ENCODE measurements around the gene SELENOV.

The SELENOV gene

GRCh38 chr19:39531834-39532232 lies 16.9 kb downstream of the SELENOV start:
- TF ChIP-seq CTCF (IDR thresholded peaks at IDR 0.05; ENCODE audit: low read depth, low read length) = no peak
- Histone ChIP-seq H3K36me3 (no peaks in the 10 kb centered on the region), H3K9me3 (no peaks in the 10 kb centered on the region), H3K4me1 (no peaks in the 10 kb centered on the region), H3K4me3 (ENCODE audit: low read depth, low read length) (peak overlapping the region; percentile 83), H3K27me3 (no peaks in the 10 kb centered on the region)
- DNase-seq = no peak

GRCh38 chr19:39532233-39533002 lies 17.5 kb downstream of the SELENOV start, which contains the start of gene EID2B:
EID2B (minus strand) TSS chr19:39532852; CDS start chr19:39532802, 50 bp downstream.
- Histone ChIP-seq H3K4me1 (no peaks in the 10 kb centered on the region), H3K9me3 (no peaks in the 10 kb centered on the region), H3K27me3 (no peaks in the 10 kb centered on the region), H3K4me3 (ENCODE audit: low read depth, low read length) (peak within 1 kb of the TSS; percentile 83), H3K36me3 (no peaks in the 10 kb centered on the region)
- peak; percentile 98 for TF ChIP-seq CTCF (IDR thresholded peaks at IDR 0.05; ENCODE audit: low read depth, low read length)
- DNase-seq = peak; percentile 96

GRCh38 chr19:39533003-39533512 lies 18.1 kb downstream of the SELENOV start:
- no peak overlapping the region; the same call in 1 of the 2 replicates for H3K4me3 ChIP-seq (ENCODE audit: low read depth, low read length)

GRCh38 chr19:39533791-39534190 lies 18.9 kb downstream of the SELENOV start:
- H3K9me3 ChIP-seq = no peaks in the 10 kb centered on the region
- no peaks in the 10 kb centered on the region for H3K27me3 ChIP-seq
- H3K4me1 ChIP-seq = no peaks in the 10 kb centered on the region
- no peaks in the 10 kb centered on the region for H3K36me3 ChIP-seq
- no peak for TF ChIP-seq CTCF (IDR thresholded peaks at IDR 0.05; ENCODE audit: low read depth, low read length)
- H3K4me3 ChIP-seq (ENCODE audit: low read depth, low read length) = no peak overlapping the region
- no peak for DNase-seq

More at GRCh38 chr19:39533003-39533512, 18.1 kb downstream of the SELENOV start:
- no peak for DNase-seq
- H3K9me3 ChIP-seq = no peaks in the 10 kb centered on the region
- H3K4me1 ChIP-seq = no peaks in the 10 kb centered on the region
- no peaks in the 10 kb centered on the region for H3K36me3 ChIP-seq
- TF ChIP-seq CTCF (IDR thresholded peaks at IDR 0.05; ENCODE audit: low read depth, low read length) = no peak
- H3K27me3 ChIP-seq = no peaks in the 10 kb centered on the region

GRCh38 chr19:39539165-39539517 lies 24.2 kb downstream of the SELENOV start:
- H3K4me3 ChIP-seq (ENCODE audit: low read depth, low read length) = peak overlapping the region; percentile 68
- H3K4me1 ChIP-seq = no peaks in the 10 kb centered on the region
- H3K36me3 ChIP-seq = no peaks in the 10 kb centered on the region
- H3K9me3 ChIP-seq = no peaks in the 10 kb centered on the region
- DNase-seq = no peak
- no peak for TF ChIP-seq CTCF (IDR thresholded peaks at IDR 0.05; ENCODE audit: low read depth, low read length)
- H3K27me3 ChIP-seq = no peaks in the 10 kb centered on the region

Data from BE2C (cell line).